G401 (cell line): ENCODE results near the gene STAG1. TPM values are rescaled to one million over a fixed set of nuclear protein-coding genes. Genes with fewer than 3 reads are reported as not detected.
"Not testable (repeated sequence)": the region's sequence is repeated elsewhere in the genome, so short reads cannot be mapped to it uniquely, and the experiment has no call there.

ENCODE experiments used
- DNase-seq: peaks from one replicate; pipeline ENCODE4 v3.0.0-alpha.2; 2015; ENCODE audit warnings: low spot score
- in situ Hi-C: cut with HindIII; loops from 2 replicates; pipeline ENCODE4 v1.10.0; 2016; ENCODE audit warnings: low sequenced_read_pairs, mixed read lengths
- total RNA-seq: library from RNA; depleted of rRNA; stranded (reverse); fragments of >200 nt; shearing (Covaris generic); gene quantifications from 2 replicates; pipeline ENCODE4 v1.2.3, GENCODE V29; 2014

Gene STAG1
- total RNA-seq, 1 experiment from 2014 or later: 22.4 TPM

GRCh38 chr3:136667081-136667480, 85.1 kb downstream of the STAG1 start:
- DNase-seq: no peak
- in situ Hi-C loops: no loop called here

- DNase-seq, in situ Hi-C loops: not testable (repeated sequence)
Measured at GRCh38 chr3:136666301-136666700, 85.9 kb downstream of the STAG1 start.

- in situ Hi-C loops: no loop called here
- DNase-seq: no peak
Measured at GRCh38 chr3:136664771-136665170, 87.4 kb downstream of the STAG1 start.

- in situ Hi-C loops: no loop called here
- no peak for DNase-seq
Measured at GRCh38 chr3:136661282-136661681, 90.9 kb downstream of the STAG1 start.

- DNase-seq: peak; percentile 78
- in situ Hi-C loops: no loop called here
Measured at GRCh38 chr3:136658946-136659682, 93.1 kb downstream of the STAG1 start.

GRCh38 chr3:136657526-136657925, 94.7 kb downstream of the STAG1 start:
- in situ Hi-C loops: no loop called here
- no peak for DNase-seq

- in situ Hi-C loops: no loop called here
- DNase-seq: no peak
Measured at GRCh38 chr3:136653628-136654027, 98.5 kb downstream of the STAG1 start.

GRCh38 chr3:136651581-136651980, 100.6 kb downstream of the STAG1 start:
- no peak for DNase-seq

GRCh38 chr3:136650461-136650860, 101.7 kb downstream of the STAG1 start:
- in situ Hi-C loops: no loop called here
- no peak for DNase-seq

More at GRCh38 chr3:136651581-136651980, 100.6 kb downstream of the STAG1 start:
- in situ Hi-C loops: no loop called here

GRCh38 chr3:136645915-136646314, 106.3 kb downstream of the STAG1 start:
- in situ Hi-C loops: no loop called here
- no peak for DNase-seq

- no peak for DNase-seq
- in situ Hi-C loops: no loop called here
Measured at GRCh38 chr3:136644212-136644611, 108.0 kb downstream of the STAG1 start.

GRCh38 chr3:136643380-136643779, 108.8 kb downstream of the STAG1 start:
- DNase-seq, in situ Hi-C loops: not testable (repeated sequence)

- in situ Hi-C loops: no loop called here
- no peak for DNase-seq
Measured at GRCh38 chr3:136642711-136643110, 109.5 kb downstream of the STAG1 start.

- no peak for DNase-seq
- in situ Hi-C loops: no loop called here
Measured at GRCh38 chr3:136639069-136639468, 113.1 kb downstream of the STAG1 start.

GRCh38 chr3:136637176-136637575, 115.0 kb downstream of the STAG1 start:
- in situ Hi-C loops: no loop called here
- no peak for DNase-seq

GRCh38 chr3:136634821-136635220, 117.4 kb downstream of the STAG1 start:
- peak; percentile 65 for DNase-seq
- in situ Hi-C loops: no loop called here

GRCh38 chr3:136632625-136633081, 119.5 kb downstream of the STAG1 start:
- in situ Hi-C loops: no loop called here
- DNase-seq: no peak

GRCh38 chr3:136631424-136631823, 120.8 kb downstream of the STAG1 start:
- no peak for DNase-seq

GRCh38 chr3:136630915-136631314, 121.3 kb downstream of the STAG1 start:
- no peak for DNase-seq
- in situ Hi-C loops: no loop called here

More at GRCh38 chr3:136631424-136631823, 120.8 kb downstream of the STAG1 start:
- in situ Hi-C loops: no loop called here

GRCh38 chr3:136626493-136626892, 125.7 kb downstream of the STAG1 start:
- DNase-seq: no peak
- in situ Hi-C loops: no loop called here
